ENCODE results near the gene ECT2.

DNA sequence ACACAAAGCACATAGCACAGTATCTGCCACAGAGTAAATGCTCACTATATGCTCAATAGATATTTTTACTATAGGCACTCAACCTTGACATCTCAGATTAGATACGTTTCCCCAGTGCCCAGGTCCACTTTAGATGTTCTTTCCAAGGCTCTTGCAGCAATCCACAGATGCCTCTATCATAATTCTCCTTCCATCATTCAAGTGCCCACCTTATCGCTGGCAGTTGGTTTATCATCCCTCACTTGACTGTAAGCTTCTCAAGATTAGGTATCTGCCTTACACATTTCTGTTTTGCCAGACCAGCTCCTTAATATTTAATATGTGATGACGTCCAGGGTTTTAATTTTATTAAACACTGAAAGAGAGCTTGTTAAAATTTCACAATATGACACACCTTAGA lies 48.3 kb upstream of the ECT2 start:
- TF ChIP-seq, protein P1, sequence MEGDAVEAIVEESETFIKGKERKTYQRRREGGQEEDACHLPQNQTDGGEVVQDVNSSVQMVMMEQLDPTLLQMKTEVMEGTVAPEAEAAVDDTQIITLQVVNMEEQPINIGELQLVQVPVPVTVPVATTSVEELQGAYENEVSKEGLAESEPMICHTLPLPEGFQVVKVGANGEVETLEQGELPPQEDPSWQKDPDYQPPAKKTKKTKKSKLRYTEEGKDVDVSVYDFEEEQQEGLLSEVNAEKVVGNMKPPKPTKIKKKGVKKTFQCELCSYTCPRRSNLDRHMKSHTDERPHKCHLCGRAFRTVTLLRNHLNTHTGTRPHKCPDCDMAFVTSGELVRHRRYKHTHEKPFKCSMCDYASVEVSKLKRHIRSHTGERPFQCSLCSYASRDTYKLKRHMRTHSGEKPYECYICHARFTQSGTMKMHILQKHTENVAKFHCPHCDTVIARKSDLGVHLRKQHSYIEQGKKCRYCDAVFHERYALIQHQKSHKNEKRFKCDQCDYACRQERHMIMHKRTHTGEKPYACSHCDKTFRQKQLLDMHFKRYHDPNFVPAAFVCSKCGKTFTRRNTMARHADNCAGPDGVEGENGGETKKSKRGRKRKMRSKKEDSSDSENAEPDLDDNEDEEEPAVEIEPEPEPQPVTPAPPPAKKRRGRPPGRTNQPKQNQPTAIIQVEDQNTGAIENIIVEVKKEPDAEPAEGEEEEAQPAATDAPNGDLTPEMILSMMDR (conservative IDR thresholded peaks at IDR 0.05; ENCODE audit: low read depth, low read length): no peak
- no peak for TF ChIP-seq EZH2phosphoT487 (IDR thresholded peaks at IDR 0.05; ENCODE audit: borderline replicate concordance, low read length)

Measured in PC-3 (cell line).